AG10803 (cell line): Measurements from ENCODE around the gene HMGB2.

Experiments used
- DNase-seq: peaks from one replicate; pipeline ENCODE4 v3.0.0; 2010; ENCODE audit warnings: low read depth
- H3K4me3 ChIP-seq: 2 replicates; pipeline ENCODE4 v1.5.1; 2011; ENCODE audit warnings: mild to moderate bottlenecking, low read length, control low read depth
- CTCF ChIP-seq: conservative IDR thresholded peaks from 2 replicates; pipeline ENCODE4 v1.5.1; 2011; ENCODE audit warnings: mild to moderate bottlenecking, low read length, control low read depth, inconsistent platforms

HMGB2 gene

GRCh38 chr4:173334085-173334890 is at the start of gene HMGB2:
Gene HMGB2 (minus strand): TSS chr4:173334358. CDS start chr4:173333649, 709 bp downstream.
- no peak for TF ChIP-seq CTCF
- peak; percentile 100 for DNase-seq
- H3K4me3 ChIP-seq, result peak within 1 kb of the TSS; percentile 94

GRCh38 chr4:173382349-173382748 is 48.2 kb upstream of the HMGB2 start:
- TF ChIP-seq CTCF, result no peak
- H3K4me3 ChIP-seq, result no peak overlapping the region
- no peak for DNase-seq

GRCh38 chr4:173381610-173382009 is 47.5 kb upstream of the HMGB2 start:
- no peak for DNase-seq
- no peak overlapping the region for H3K4me3 ChIP-seq
- no peak for TF ChIP-seq CTCF

DNA sequence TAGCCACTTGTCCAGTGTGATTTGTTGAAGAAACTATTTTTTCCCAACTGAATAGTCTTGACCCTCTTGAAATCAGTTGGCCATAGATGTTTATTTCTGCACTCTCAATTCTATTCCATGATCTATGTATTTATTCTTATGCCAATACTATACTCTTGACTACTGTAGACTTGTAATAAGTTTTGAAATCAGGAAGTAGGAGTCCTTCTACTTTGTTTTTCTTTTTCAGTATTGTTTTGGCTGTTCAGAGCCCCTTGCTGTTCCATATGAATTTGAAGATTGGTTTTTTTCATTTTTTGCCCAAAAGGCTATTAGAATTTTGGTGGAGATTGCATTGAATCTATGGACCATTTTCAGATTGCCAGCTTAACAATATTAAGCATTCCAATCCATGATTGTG is 46.8 kb upstream of the HMGB2 start:
- no peak for DNase-seq
- TF ChIP-seq CTCF, result no peak
- no peak overlapping the region for H3K4me3 ChIP-seq

DNA sequence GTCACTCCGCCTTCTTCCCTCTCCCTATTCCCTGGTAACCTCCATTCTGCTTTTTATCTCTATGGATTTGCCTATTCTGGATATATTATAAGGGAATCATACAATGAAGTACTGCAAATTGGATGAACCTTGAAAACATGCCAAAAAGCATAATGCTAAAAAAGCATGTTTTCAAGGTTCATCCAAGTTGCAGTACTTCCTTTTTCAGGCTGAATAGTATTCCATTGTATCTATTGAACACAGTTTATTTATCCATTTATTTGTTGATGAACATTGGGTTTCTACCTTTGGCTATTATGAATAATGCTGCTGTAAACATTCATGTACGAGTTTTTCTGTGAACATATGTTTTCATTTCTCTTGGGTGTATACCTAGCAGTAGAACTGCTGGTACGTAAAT is 45.8 kb upstream of the HMGB2 start:
- DNase-seq, result no peak
- no peak for TF ChIP-seq CTCF
- no peak overlapping the region for H3K4me3 ChIP-seq

DNA sequence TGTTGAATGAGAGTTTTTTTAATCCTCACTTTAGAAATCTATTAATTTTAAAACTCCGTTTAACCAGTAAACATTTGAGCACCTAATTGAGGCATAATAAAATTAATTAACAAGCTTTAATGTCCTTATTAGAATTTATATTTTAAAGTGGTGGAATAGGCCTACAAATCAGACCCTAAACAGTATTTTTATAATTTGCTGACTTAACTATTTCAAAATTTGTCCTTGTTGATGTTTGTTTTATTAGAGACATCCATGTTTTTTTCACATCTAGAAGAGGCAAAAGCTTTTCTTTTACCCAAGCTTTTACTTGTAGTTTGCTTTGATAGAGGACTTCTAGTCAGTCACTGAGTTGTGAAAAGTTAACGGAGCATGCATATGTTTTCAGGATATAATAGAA is 40.4 kb upstream of the HMGB2 start:
- no peak for TF ChIP-seq CTCF
- H3K4me3 ChIP-seq, result no peak overlapping the region
- DNase-seq, result no peak
